GM23248 (cell line): Measurements from ENCODE around the gene MAP3K12. TPM values are rescaled to one million over a fixed set of nuclear protein-coding genes. Genes with fewer than 3 reads are reported as not detected.

Experiments
- DNase-seq: peaks from one replicate; pipeline ENCODE4 v3.0.0-alpha.2; 2015
- H2AFZ ChIP-seq: fragments of 200-600 bp; sonication (generic); 2 replicates; pipeline ENCODE4 v1.6.1; 2016; ENCODE audit warnings: antibody characterized with exemption
- H3F3A ChIP-seq: fragments of 200-600 bp; sonication (generic); 2 replicates; pipeline ENCODE4 v1.6.1; 2016; ENCODE audit warnings: mild to moderate bottlenecking, antibody characterized with exemption, mixed run types; ENCODE audit not compliant: insufficient read depth
- H3K27ac ChIP-seq: fragments of 200-600 bp; sonication (generic); 2 replicates; pipeline ENCODE4 v1.5.1; 2016; ENCODE audit warnings: mild to moderate bottlenecking
- H3K27me3 ChIP-seq: fragments of 200-600 bp; sonication (generic); replicated peaks from 2 replicates; pipeline ENCODE4 v1.6.1; 2016; ENCODE audit warnings: mild to moderate bottlenecking; ENCODE audit not compliant: insufficient read depth
- H3K36me3 ChIP-seq: fragments of 200-600 bp; sonication (generic); 2 replicates; pipeline ENCODE4 v1.6.1; 2016; ENCODE audit warnings: low read depth, mild to moderate bottlenecking
- H3K4me1 ChIP-seq: fragments of 200-600 bp; sonication (generic); 2 replicates; pipeline ENCODE4 v1.6.1; 2016; ENCODE audit warnings: mild to moderate bottlenecking; ENCODE audit not compliant: insufficient read depth
- H3K4me2 ChIP-seq: fragments of 200-600 bp; sonication (generic); one replicate; pipeline ENCODE4 v1.6.1; 2016; ENCODE audit warnings: mild to moderate bottlenecking; ENCODE audit not compliant: unreplicated experiment
- H3K4me3 ChIP-seq: fragments of 200-600 bp; sonication (generic); 2 replicates; pipeline ENCODE4 v1.5.1; 2016; ENCODE audit warnings: mild to moderate bottlenecking
- H3K79me2 ChIP-seq: fragments of 200-600 bp; sonication (generic); 2 replicates; pipeline ENCODE4 v1.6.1; 2016; ENCODE audit warnings: mild to moderate bottlenecking; ENCODE audit not compliant: insufficient read depth
- H3K9ac ChIP-seq: fragments of 200-600 bp; sonication (generic); 2 replicates; pipeline ENCODE4 v1.6.1; 2016; ENCODE audit warnings: mild to moderate bottlenecking
- H3K9me2 ChIP-seq: fragments of 200-600 bp; sonication (generic); 2 replicates; pipeline ENCODE4 v1.6.1; 2016; ENCODE audit warnings: mixed run types, mild to moderate bottlenecking, moderate library complexity; ENCODE audit not compliant: insufficient read depth
- H3K9me3 ChIP-seq: fragments of 200-600 bp; sonication (generic); one replicate; pipeline ENCODE4 v1.6.1; 2017; ENCODE audit warnings: low read depth
- H4K20me1 ChIP-seq: fragments of 200-600 bp; sonication (generic); 2 replicates; pipeline ENCODE4 v1.6.0; 2016; ENCODE audit not compliant: insufficient read depth
- EZH2 ChIP-seq: fragments of 200-600 bp; sonication (generic); IDR thresholded peaks from 2 replicates; pipeline ENCODE4 v1.6.1; 2018; ENCODE audit warnings: antibody characterized with exemption, mild to moderate bottlenecking; ENCODE audit not compliant: insufficient read depth, poor library complexity, severe bottlenecking
- EZH2phosphoT487 ChIP-seq: fragments of 200-600 bp; sonication (generic); IDR thresholded peaks from 2 replicates; pipeline ENCODE4 v1.6.1; 2018; ENCODE audit warnings: antibody characterized with exemption, moderate library complexity, mild to moderate bottlenecking, low read depth; ENCODE audit not compliant: insufficient read depth
- WGBS, 2 experiments: methylation state at CpG; one replicate each; pipeline ENCODE4 v1.1.6; 2015 to 2017; ENCODE audit warnings: low lambda C conversion rate in 2 of 2, low coverage in 1 of 2; ENCODE audit errors: missing lambda C conversion rate in 2 of 2; 5-methylcytosine and 5-hydroxymethylcytosine counted together
- in situ Hi-C: fragments of 300-500 bp; cut with MboI; formaldehyde crosslinking; loops from 2 replicates; pipeline ENCODE4 v1.15.0; 2020
- polyA plus RNA-seq: library from polyadenylated mRNA; unstranded; fragments of >200 nt; fragmentation: Nextera tagmentation; extraction: Ambion mirVana; gene quantifications from 2 replicates; pipeline ENCODE4 v1.2.1, GENCODE V29; 2016
- total RNA-seq: library from RNA; depleted of rRNA; stranded (reverse); fragments of >200 nt; shearing (Covaris generic); gene quantifications from 2 replicates; pipeline ENCODE4 v1.2.3, GENCODE V29; 2014

The MAP3K12 gene
- total and polyA plus RNA-seq, 2 experiments from 2014 or later = 8.7 to 37.4 TPM

DNA sequence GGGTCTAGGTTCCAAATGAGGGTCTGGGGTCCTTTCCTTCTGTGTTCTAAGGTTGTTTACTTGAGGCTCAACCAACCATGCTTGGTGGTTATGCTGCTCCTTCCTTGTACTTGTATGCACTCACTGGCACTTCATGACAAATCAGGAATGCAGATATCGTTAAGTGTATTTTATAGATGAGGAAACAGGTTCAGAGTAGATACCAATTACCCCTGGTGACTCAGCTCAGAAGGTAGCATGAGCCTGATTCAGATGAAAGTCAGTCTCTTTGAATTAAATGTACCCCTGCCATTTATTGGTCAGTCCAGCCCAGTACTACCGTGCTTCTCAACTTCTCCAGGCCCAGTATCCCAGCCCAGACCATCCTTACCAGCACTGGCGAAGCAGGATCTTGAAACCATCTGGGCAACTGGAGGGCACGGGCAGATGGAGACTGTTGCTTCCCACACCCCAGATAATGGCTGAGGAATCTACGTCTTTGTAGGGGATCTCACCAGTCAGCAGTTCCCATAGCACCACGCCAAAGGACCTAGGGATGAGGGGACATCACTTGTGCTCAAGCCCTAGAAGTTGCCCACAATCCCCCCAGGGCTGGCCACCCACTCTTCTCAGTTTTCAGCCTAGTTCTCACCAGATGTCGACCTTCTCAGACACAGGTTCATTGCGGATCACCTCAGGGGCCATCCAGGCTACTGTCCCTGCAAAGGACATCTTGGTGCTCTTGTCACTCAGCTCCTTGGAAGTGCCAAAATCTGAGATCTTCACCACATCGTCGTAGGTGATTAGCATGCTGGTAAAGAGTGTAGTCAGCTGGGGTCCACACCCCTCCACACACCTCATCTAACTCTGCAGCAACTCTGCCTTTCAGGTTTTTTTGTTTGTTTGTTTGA is 14.3 kb downstream of the MAP3K12 start:
- H4K20me1 ChIP-seq = peaks cover 7% of the 10 kb centered on the region; the same call in 1 of the 2 replicates
- H3K4me1 ChIP-seq = peaks cover 20% of the 10 kb centered on the region
- no peaks in the 10 kb centered on the region for H3K27me3 ChIP-seq
- peaks cover 29% of the 10 kb centered on the region for H3K36me3 ChIP-seq
- TF ChIP-seq EZH2phosphoT487 (no peak), EZH2 (no peak)
- no peak overlapping the region for H3K4me2 ChIP-seq
- H3K9me2 ChIP-seq = no peaks in the 10 kb centered on the region
- no peak for DNase-seq
- no peak overlapping the region for H3K9ac ChIP-seq
- no peak overlapping the region for H2AFZ ChIP-seq
- in situ Hi-C loops = no loop called here
- H3F3A ChIP-seq = peaks cover 41% of the 10 kb centered on the region
- peaks cover 24% of the 10 kb centered on the region for H3K79me2 ChIP-seq
- peak overlapping the region; percentile 15; the same call in 1 of the 2 replicates for H3K27ac ChIP-seq
- WGBS, 2 experiments = 82 to 83% methylated on average over 10 of the region's 10 CpGs
- H3K9me3 ChIP-seq = no peaks in the 10 kb centered on the region
- no peak overlapping the region for H3K4me3 ChIP-seq

DNA sequence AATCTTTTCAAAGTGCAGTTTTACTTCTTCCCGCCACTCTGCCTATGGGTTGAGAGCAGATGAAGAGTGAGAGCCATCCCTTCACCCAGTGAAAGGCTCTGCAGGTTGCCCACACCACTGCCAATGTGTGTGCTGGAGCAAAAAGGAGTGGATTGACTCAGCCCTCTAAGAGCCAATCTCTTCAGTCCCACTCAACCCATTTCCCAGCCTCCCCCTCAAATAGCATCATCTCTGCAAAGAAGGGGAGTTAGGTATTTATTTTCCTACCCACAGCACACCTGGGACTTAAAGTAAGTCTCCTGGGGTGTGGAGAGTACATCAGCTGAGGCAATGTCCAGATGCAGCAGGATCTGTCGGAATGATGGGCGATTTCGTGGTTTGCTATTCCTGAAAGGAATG is 15.3 kb downstream of the MAP3K12 start:
- WGBS, 2 experiments = 89 to 91% methylated on average over 4 of the region's 4 CpGs

DNA sequence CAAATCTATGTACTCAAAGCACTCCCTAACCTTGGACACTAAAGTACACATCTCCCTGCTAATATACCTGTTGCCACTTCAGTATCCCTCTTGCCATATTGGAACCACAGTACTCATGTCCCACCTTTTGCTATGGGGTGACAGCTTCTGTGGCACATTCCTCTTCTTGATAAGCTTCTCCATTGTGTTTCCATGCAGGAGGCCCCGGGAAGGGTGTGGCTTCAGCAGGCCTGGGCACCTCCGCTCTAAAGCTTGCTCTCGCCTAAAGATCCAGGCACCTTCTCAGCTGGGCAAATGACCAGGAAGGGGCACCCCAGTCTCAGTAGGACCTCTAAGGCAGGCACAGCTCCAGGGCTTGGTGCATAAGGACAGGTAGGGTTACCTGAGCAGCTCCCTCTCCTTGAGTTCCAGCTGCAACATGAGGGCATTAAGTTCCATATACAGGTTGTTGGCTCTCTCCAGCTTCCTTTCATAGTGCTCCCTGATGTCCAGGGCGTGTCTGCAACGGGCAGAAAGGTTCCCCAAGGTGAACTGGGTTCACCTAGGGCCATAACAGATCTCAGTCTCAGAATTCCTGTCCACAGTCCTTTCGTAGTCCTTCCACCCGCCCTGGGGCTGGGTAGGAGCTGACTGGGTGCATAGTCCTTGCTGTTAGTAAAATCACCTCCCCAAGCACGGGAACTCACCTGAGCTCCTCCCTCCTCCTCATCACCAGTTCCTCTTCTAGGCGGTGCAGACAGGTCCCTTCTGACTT is 15.9 kb downstream of the MAP3K12 start:
- TF ChIP-seq EZH2phosphoT487 (no peak), EZH2 (no peak)
- Histone ChIP-seq H3K79me2 (peaks cover 11% of the 10 kb centered on the region), H3K27me3 (no peaks in the 10 kb centered on the region), H3K27ac (0 out of 2 replicates have a peak overlapping the region, but pooled peaks have one; percentile 15), H3K9me2 (no peaks in the 10 kb centered on the region), H3K4me1 (peaks cover 34% of the 10 kb centered on the region), H3K4me2 (no peak overlapping the region), H3F3A (peaks cover 56% of the 10 kb centered on the region), H3K36me3 (peaks cover 44% of the 10 kb centered on the region), H3K9me3 (no peaks in the 10 kb centered on the region), H2AFZ (no peak overlapping the region), H3K9ac (no peak overlapping the region), H3K4me3 (no peak overlapping the region), H4K20me1 (peaks cover 7% of the 10 kb centered on the region)
- DNase-seq = no peak
- WGBS, 2 experiments = 72 to 75% methylated on average over 9 of the region's 9 CpGs
- in situ Hi-C loops = no loop called here

More for the DNA sequence above, 15.3 kb downstream of the MAP3K12 start:
- Histone ChIP-seq H3F3A (peaks cover 51% of the 10 kb centered on the region), H3K27ac (peak overlapping the region; percentile 15; the same call in 1 of the 2 replicates), H3K9me2 (no peaks in the 10 kb centered on the region), H3K79me2 (peaks cover 14% of the 10 kb centered on the region), H4K20me1 (peaks cover 7% of the 10 kb centered on the region), H3K4me3 (no peak overlapping the region), H2AFZ (no peak overlapping the region), H3K9ac (no peak overlapping the region), H3K4me1 (peaks cover 28% of the 10 kb centered on the region), H3K27me3 (no peaks in the 10 kb centered on the region), H3K9me3 (no peaks in the 10 kb centered on the region), H3K36me3 (peaks cover 39% of the 10 kb centered on the region), H3K4me2 (no peak overlapping the region)
- TF ChIP-seq EZH2 (no peak), EZH2phosphoT487 (no peak)
- no peak for DNase-seq
- in situ Hi-C loops = no loop called here

DNA sequence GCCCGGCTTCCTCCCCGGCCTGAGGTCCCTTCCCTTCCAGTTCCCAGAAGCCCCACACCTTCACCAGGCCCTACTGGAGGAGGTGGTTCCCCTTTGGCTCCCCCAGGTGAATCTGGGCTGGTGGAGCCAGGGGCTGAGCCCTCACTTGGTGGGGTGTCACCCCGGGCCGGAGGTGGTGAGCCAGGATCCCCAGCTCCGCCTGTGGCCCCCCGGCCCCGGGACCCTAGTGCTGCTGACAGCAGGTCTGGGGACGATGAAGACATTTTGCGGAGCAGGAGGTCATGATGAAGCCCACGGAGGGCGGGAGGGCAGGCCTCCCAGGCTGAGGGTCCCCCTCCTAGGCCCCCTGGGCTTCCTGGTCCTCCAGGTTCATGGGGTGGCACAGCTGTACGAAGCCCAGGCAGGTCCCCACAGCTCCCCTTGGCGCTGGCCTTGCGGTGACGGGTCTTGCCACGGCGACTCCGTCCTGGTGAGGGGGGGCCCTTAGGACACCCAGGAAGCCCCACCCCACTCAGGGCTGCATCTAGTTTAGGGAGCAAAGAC is 16.6 kb downstream of the MAP3K12 start:
- 58 to 66% methylated on average over 15 to 18 of the region's 18 CpGs for WGBS, 2 experiments
- TF ChIP-seq EZH2phosphoT487 = no peak
- TF ChIP-seq EZH2 = no peak
- peaks cover 7% of the 10 kb centered on the region for H4K20me1 ChIP-seq
- H3K9me3 ChIP-seq = no peaks in the 10 kb centered on the region
- no peaks in the 10 kb centered on the region for H3K27me3 ChIP-seq
- no peak overlapping the region for H2AFZ ChIP-seq
- peaks cover 11% of the 10 kb centered on the region for H3K79me2 ChIP-seq
- H3K4me3 ChIP-seq = no peak overlapping the region
- no peak overlapping the region for H3K4me2 ChIP-seq
- in situ Hi-C loops = no loop called here
- DNase-seq = no peak
- H3K9me2 ChIP-seq = no peaks in the 10 kb centered on the region
- peaks cover 41% of the 10 kb centered on the region for H3K4me1 ChIP-seq
- H3K36me3 ChIP-seq = peaks cover 50% of the 10 kb centered on the region
- no peak overlapping the region for H3K27ac ChIP-seq
- no peak overlapping the region for H3K9ac ChIP-seq
- H3F3A ChIP-seq = peaks cover 64% of the 10 kb centered on the region
